DND-41 (cell line): ENCODE data around the gene TEAD1.

Experiments
- EZH2 ChIP-seq: IDR thresholded peaks from 3 replicates; pipeline ENCODE4 v1.6.1; 2012; ENCODE audit warnings: borderline replicate concordance, low read depth, mild to moderate bottlenecking, moderate library complexity, low read length, inconsistent platforms; ENCODE audit not compliant: severe bottlenecking
- TF ChIP-seq, protein P1 (sequence below): IDR thresholded peaks from 2 replicates; pipeline ENCODE4 v1.5.1; 2012; ENCODE audit warnings: borderline replicate concordance, low read length, moderate library complexity, mild to moderate bottlenecking; ENCODE audit not compliant: poor library complexity, severe bottlenecking; ENCODE audit errors: extremely low read depth

DNA sequence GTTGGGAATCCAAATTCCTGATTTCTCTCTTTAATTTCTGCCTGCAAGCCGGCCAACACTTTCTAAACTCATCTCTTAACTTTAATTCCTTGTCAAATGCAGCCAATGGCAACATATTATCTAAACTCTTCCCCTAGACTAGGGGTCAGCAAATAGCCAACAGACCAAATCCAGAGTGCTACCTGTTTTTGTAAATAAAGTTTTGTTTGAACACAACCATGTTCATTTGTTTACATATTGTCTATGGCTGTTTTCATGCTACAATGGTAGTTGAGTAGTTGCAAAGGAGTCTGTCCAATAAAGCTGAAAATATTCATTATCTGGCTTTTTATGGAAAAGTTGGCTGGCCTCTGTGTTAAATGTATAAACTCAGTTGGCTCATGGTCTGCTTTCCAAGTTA lies 297.7 kb downstream of the TEAD1 start:
- TF ChIP-seq, protein P1, sequence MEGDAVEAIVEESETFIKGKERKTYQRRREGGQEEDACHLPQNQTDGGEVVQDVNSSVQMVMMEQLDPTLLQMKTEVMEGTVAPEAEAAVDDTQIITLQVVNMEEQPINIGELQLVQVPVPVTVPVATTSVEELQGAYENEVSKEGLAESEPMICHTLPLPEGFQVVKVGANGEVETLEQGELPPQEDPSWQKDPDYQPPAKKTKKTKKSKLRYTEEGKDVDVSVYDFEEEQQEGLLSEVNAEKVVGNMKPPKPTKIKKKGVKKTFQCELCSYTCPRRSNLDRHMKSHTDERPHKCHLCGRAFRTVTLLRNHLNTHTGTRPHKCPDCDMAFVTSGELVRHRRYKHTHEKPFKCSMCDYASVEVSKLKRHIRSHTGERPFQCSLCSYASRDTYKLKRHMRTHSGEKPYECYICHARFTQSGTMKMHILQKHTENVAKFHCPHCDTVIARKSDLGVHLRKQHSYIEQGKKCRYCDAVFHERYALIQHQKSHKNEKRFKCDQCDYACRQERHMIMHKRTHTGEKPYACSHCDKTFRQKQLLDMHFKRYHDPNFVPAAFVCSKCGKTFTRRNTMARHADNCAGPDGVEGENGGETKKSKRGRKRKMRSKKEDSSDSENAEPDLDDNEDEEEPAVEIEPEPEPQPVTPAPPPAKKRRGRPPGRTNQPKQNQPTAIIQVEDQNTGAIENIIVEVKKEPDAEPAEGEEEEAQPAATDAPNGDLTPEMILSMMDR: no peak
- TF ChIP-seq EZH2: no peak
